Measurements from ENCODE around the gene ARHGEF28.

Gene ARHGEF28

DNA sequence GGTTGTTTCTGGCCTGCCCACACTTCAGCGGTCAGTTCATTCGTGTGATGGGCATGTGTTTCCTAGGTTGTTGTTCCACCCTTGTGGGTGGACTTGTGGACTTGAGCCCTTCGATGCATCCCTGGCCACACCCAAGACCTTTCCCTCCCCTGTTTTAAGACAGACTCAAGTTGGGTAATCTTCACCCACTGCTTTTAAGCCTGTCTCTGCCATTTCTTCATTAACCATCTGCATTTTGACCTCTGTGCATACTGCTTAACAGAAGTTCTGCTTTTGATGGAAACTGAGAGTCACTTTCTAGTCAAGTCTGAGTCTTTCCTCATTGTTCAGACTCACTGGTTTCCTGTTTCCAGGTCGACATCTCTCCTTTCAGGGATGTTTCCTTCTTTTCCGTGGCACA lies 233.7 kb downstream of the ARHGEF28 start:
- TF ChIP-seq POLR2AphosphoS5 (IDR thresholded peaks at IDR 0.05; ENCODE audit: low read depth) (peak; percentile 65), SPI1 (IDR thresholded peaks at IDR 0.05; ENCODE audit: borderline replicate concordance, low read depth) (peak; percentile 53; the same call in 1 of the 2 replicates)
- TF ChIP-seq, protein P1, sequence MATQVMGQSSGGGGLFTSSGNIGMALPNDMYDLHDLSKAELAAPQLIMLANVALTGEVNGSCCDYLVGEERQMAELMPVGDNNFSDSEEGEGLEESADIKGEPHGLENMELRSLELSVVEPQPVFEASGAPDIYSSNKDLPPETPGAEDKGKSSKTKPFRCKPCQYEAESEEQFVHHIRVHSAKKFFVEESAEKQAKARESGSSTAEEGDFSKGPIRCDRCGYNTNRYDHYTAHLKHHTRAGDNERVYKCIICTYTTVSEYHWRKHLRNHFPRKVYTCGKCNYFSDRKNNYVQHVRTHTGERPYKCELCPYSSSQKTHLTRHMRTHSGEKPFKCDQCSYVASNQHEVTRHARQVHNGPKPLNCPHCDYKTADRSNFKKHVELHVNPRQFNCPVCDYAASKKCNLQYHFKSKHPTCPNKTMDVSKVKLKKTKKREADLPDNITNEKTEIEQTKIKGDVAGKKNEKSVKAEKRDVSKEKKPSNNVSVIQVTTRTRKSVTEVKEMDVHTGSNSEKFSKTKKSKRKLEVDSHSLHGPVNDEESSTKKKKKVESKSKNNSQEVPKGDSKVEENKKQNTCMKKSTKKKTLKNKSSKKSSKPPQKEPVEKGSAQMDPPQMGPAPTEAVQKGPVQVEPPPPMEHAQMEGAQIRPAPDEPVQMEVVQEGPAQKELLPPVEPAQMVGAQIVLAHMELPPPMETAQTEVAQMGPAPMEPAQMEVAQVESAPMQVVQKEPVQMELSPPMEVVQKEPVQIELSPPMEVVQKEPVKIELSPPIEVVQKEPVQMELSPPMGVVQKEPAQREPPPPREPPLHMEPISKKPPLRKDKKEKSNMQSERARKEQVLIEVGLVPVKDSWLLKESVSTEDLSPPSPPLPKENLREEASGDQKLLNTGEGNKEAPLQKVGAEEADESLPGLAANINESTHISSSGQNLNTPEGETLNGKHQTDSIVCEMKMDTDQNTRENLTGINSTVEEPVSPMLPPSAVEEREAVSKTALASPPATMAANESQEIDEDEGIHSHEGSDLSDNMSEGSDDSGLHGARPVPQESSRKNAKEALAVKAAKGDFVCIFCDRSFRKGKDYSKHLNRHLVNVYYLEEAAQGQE (IDR thresholded peaks at IDR 0.05; ENCODE audit: insufficient replicate concordance, low read depth): no peak
- TF ChIP-seq, protein P2, sequence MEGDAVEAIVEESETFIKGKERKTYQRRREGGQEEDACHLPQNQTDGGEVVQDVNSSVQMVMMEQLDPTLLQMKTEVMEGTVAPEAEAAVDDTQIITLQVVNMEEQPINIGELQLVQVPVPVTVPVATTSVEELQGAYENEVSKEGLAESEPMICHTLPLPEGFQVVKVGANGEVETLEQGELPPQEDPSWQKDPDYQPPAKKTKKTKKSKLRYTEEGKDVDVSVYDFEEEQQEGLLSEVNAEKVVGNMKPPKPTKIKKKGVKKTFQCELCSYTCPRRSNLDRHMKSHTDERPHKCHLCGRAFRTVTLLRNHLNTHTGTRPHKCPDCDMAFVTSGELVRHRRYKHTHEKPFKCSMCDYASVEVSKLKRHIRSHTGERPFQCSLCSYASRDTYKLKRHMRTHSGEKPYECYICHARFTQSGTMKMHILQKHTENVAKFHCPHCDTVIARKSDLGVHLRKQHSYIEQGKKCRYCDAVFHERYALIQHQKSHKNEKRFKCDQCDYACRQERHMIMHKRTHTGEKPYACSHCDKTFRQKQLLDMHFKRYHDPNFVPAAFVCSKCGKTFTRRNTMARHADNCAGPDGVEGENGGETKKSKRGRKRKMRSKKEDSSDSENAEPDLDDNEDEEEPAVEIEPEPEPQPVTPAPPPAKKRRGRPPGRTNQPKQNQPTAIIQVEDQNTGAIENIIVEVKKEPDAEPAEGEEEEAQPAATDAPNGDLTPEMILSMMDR (IDR thresholded peaks at IDR 0.05; ENCODE audit: insufficient read depth, low read length): no peak
- Histone ChIP-seq H3K27me3 (ENCODE audit: insufficient read depth, poor library complexity, severe bottlenecking) (no peaks in the 10 kb centered on the region), H3K4me3 (replicated peaks; ENCODE audit: insufficient read depth, low read length) (no peak overlapping the region), H3K27ac (replicated peaks) (peak overlapping the region; percentile 53)
- DNase-seq (ENCODE audit: low read depth in 1 of 2, low spot score in 1 of 2): peak; percentile 59 to 82

DNA sequence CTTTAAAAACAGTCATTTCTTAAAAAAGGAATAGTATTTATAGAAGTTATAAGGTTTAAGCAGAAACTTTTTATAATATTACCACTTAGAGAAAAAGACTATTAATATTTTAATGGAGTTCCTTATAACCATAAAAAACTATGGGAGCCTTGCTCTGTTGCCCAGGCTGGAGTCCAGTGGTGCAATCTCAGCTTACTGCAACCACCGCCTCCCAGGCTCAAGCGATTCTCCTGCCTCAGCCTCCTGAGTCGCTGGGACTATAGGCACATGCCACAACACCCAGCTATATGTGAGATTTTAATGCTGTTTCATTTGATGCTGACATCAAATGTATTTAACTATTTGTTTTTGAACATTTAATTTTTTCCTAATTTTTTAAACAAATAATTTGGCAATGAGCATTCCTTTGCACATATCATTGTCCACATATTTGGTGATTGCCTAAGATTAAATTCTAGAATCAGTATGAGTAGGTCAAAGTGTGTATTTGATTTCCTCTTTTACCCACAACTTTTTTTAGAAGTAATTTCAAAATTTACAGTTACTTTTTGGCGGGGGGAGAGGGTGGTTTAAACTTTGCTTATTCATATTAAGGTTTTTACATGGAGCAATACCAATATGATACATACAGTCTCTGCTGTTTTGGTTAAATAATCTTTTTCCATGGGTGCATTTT lies 235.5 kb downstream of the ARHGEF28 start:
- Histone ChIP-seq H3K4me3 (replicated peaks; ENCODE audit: insufficient read depth, low read length) (no peak overlapping the region), H3K27me3 (ENCODE audit: insufficient read depth, poor library complexity, severe bottlenecking) (no peaks in the 10 kb centered on the region), H3K27ac (replicated peaks) (peak overlapping the region; percentile 53)
- TF ChIP-seq SPI1 (IDR thresholded peaks at IDR 0.05; ENCODE audit: borderline replicate concordance, low read depth) (peak; percentile 26; the same call in 1 of the 2 replicates), GABPA (IDR thresholded peaks at IDR 0.05; ENCODE audit: low read depth) (no peak), POLR2AphosphoS5 (IDR thresholded peaks at IDR 0.05; ENCODE audit: low read depth) (no peak)
- TF ChIP-seq, protein P2 (IDR thresholded peaks at IDR 0.05; ENCODE audit: insufficient read depth, low read length): no peak
- TF ChIP-seq, protein P1 (IDR thresholded peaks at IDR 0.05; ENCODE audit: insufficient replicate concordance, low read depth): no peak
- DNase-seq (ENCODE audit: low read depth in 1 of 2, low spot score in 1 of 2): peak; percentile 1 to 40

DNA sequence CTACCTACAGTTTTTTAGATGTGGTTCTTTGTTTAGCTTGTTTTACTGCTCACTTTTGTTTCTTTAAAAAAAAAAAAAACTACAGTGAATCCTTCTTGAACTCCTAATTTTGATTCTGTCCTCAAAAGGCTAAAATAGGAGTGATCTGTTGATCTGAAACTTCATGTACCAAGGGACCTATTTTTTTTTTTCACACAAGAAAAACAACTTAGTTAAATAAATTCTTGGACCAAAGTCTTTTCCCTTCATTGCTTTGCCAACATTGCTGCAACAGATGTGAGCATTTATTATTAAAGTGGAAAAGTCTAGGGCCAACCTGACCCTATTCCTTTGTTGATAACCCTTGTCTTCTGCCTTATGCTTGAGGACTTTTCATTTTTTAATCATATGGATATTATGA lies 236.8 kb downstream of the ARHGEF28 start:
- H3K4me3 ChIP-seq (replicated peaks; ENCODE audit: insufficient read depth, low read length): no peak overlapping the region
- no peak overlapping the region for H3K27ac ChIP-seq (replicated peaks)
- TF ChIP-seq, protein P1 (IDR thresholded peaks at IDR 0.05; ENCODE audit: insufficient replicate concordance, low read depth): no peak
- TF ChIP-seq POLR2AphosphoS5 (IDR thresholded peaks at IDR 0.05; ENCODE audit: low read depth): no peak
- TF ChIP-seq GABPA (IDR thresholded peaks at IDR 0.05; ENCODE audit: low read depth): no peak
- no peak for TF ChIP-seq SPI1 (IDR thresholded peaks at IDR 0.05; ENCODE audit: borderline replicate concordance, low read depth)
- H3K27me3 ChIP-seq (ENCODE audit: insufficient read depth, poor library complexity, severe bottlenecking): no peaks in the 10 kb centered on the region
- no peak for DNase-seq (ENCODE audit: low read depth in 1 of 2, low spot score in 1 of 2)

All from HL-60 (cell line).